Right atrium auricular region (tissue), 2 donors: ENCODE data around the gene SFXN1. TPM values are rescaled to one million over a fixed set of nuclear protein-coding genes. Genes with fewer than 3 reads are reported as not detected.

Experiments used
- DNase-seq: peaks from one replicate; pipeline ENCODE4 v3.0.0-alpha.2; 2019; ENCODE audit warnings: low spot score
- H3K27ac ChIP-seq, 2 donors: fragments of 200-600 bp; sonication (generic); 1 replicate in 1 of 2; 2 replicates in 1 of 2; pipeline ENCODE4 v1.5.1; 2016 to 2019
- H3K27me3 ChIP-seq, 2 donors: fragments of 200-600 bp; sonication (generic); one replicate each; pipeline versions ENCODE4 v1.5.1 to v1.6.0; 2017 to 2019
- H3K36me3 ChIP-seq: fragments of 200-600 bp; sonication (generic); one replicate; pipeline ENCODE4 v1.5.1; 2016
- H3K4me1 ChIP-seq, 2 donors: fragments of 200-600 bp; sonication (generic); one replicate each; pipeline versions ENCODE4 v1.5.1 to v1.6.0; 2017 to 2019
- H3K4me3 ChIP-seq, 2 donors: fragments of 200-600 bp; sonication (generic); 1 replicate in 1 of 2; 2 replicates in 1 of 2; pipeline ENCODE4 v1.5.1; 2017 to 2019; ENCODE audit warnings: mild to moderate bottlenecking in 1 of 2, moderate library complexity in 1 of 2
- H3K9me3 ChIP-seq, 2 donors: fragments of 200-600 bp; sonication (generic); one replicate each; pipeline ENCODE4 v1.5.1; 2019
- CTCF ChIP-seq, 2 donors: fragments of 200-600 bp; sonication (generic); IDR thresholded peaks; one replicate each; pipeline ENCODE4 v1.5.1; 2019; ENCODE audit warnings: antibody characterized with exemption in 2 of 2
- total RNA-seq, 2 donors: library from RNA; depleted of rRNA; stranded (reverse); fragments of >200 nt; gene quantifications; one replicate each; pipeline ENCODE4 v1.1.0, GENCODE V29; 2016

Gene SFXN1
- total RNA-seq, 2 donors from 2014 or later = 23.3 to 33.0 TPM

DNA sequence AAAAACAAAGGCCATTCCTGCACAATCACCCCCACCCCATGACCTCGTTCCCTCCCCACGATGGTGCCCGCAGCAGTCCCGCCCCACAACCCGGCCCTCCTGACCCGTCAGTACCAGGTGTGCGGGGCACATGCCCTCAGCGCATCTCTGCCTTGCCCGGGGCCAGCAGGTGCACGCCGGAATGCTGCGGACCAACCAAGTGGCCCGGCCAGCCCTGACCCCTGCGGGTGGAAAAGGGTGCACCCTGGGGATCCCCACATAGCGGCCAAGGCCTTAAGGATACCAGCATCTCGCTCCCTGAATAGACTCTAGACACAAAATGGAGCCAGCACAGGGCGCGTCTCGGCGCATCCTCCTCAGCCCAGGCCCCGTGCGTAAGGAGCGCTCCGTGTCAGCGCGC is 6.0 kb downstream of the SFXN1 start:
- H3K36me3 ChIP-seq = no peaks in the 10 kb centered on the region
- no peak for DNase-seq
- H3K4me1 ChIP-seq = peaks cover 0 to 10% of the 10 kb centered on the region in 2 donors
- H3K27ac ChIP-seq = no peak overlapping the region
- H3K4me3 ChIP-seq = no peak overlapping the region
- H3K27me3 ChIP-seq = no peaks in the 10 kb centered on the region
- no peak for TF ChIP-seq CTCF (IDR thresholded peaks at IDR 0.05)
- no peaks in the 10 kb centered on the region for H3K9me3 ChIP-seq

DNA sequence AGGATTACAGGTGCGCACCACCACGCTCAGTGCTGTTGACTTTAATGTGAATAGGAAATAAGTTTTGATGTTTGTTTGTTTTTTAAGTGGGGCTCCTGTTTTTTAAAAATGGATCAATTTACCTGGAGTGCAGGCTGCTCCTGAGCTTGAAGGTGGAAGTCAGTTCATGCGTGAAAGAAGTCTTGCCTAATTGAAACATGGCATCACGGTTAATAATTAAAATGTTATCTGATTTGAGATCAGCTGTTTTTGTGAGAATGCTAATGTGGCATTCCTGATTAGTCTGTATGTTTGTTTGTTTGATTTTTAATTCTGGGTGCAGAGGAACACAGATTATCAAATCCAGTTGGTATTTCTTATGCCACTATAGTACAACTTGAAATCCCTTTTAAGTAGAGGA is 6.5 kb downstream of the SFXN1 start:
- no peak overlapping the region for H3K27ac ChIP-seq
- no peak overlapping the region for H3K4me3 ChIP-seq

DNA sequence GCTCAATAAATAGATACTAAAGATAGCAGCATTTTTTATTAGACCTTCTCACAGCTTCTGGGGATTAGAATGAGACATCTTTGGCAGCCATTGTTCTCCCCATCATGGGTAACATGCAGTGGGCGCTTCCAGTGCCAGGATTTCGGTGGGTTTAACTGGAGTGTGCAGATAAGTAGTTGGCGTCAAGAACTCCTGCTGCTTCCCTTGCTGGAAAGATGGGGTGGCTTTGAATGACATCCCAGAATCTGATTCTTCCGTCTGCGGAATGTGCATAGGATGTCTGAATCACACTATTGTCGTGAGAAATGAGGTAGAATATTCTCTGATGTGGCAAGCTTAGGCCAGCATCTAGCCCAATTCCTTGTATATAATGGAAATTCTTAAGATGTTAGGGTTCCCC is 7.3 kb downstream of the SFXN1 start:
- Histone ChIP-seq H3K4me3 (no peak overlapping the region), H3K9me3 (no peaks in the 10 kb centered on the region), H3K27me3 (no peaks in the 10 kb centered on the region), H3K4me1 (peaks cover 0 to 3% of the 10 kb centered on the region in 2 donors), H3K27ac (no peak overlapping the region), H3K36me3 (no peaks in the 10 kb centered on the region)
- no peak for TF ChIP-seq CTCF (IDR thresholded peaks at IDR 0.05)
- no peak for DNase-seq

More for the DNA sequence above, 6.5 kb downstream of the SFXN1 start:
- no peaks in the 10 kb centered on the region for H3K9me3 ChIP-seq
- no peak for TF ChIP-seq CTCF (IDR thresholded peaks at IDR 0.05)
- H3K27me3 ChIP-seq = no peaks in the 10 kb centered on the region
- peaks cover 0 to 5% of the 10 kb centered on the region in 2 donors for H3K4me1 ChIP-seq
- no peaks in the 10 kb centered on the region for H3K36me3 ChIP-seq
- DNase-seq = no peak

DNA sequence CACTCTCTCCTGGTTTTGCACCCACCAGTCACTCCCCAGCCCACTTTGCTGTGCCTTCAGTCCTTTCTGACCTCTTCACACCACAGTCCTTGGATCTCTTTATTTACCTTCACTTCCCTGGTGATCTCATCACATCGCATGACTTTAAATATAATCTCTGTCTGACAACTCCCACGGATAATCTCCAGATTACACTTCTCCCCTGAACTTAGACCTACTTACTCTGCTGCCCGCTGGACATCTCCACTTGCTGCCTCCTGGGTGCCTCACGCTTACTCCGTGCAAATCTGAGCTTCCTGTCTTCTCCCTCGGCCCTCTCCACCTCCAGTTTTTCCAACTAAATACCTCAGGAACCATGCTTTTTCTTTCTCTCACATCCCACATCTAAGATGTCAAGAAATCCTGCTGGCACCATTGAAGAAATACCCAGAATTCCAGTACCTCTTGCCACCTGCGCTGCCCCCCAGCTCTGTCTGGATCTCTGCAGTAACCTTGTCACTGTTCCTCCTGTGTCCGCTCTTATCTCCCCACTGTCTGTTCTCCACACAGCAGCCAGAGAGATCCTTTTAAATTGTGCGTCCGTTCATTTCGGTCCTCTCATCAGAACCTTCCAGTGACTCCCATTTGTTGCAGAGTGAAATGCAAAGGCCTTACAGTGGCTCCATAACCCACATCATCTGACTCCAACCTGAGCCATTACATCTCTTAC is 9.3 kb downstream of the SFXN1 start:
- H3K27ac ChIP-seq = no peak overlapping the region

DNA sequence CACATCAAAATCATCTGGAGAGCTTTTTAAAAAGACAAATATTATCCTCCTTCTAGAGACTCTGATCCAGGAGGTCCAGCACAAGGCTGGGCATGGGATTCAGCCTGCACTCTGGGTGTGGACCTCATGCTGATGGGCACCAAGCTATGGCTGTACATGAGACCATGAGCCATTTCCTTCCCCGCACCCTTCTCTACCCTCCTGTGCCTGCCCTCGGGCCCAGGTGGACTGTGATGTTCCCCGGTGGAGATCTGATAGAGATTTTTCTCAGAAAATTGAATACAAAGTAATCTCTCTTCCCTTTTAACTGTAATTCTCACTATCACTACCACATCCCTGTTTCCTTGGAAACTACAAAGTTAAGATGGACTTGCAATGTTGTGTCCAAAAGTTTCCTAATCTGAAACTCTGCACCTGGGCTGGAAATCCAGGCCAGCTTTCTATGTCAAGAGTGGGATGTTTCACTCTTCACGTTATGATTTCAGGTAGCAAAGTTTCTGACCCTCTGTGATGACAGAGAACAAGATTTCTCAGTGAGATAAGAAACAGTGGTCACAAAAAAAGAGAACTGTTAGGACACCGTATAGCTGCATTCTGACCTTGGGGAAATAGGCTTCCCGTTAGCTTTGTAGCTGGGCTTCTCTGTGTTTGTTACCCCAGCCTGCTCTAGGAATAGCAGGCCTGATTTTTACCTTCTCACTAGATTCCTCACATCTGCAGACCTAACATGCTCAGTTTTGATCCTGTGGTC is 11.5 kb downstream of the SFXN1 start:
- Histone ChIP-seq H3K4me3 (no peak overlapping the region), H3K36me3 (peaks cover 30% of the 10 kb centered on the region), H3K27me3 (no peaks in the 10 kb centered on the region), H3K4me1 (peaks cover 0 to 3% of the 10 kb centered on the region in 2 donors), H3K9me3 (no peaks in the 10 kb centered on the region), H3K27ac (no peak overlapping the region)
- TF ChIP-seq CTCF (IDR thresholded peaks at IDR 0.05) = no peak
- no peak for DNase-seq

More for the DNA sequence above, 9.3 kb downstream of the SFXN1 start:
- H3K36me3 ChIP-seq = peaks cover 8% of the 10 kb centered on the region
- no peaks in the 10 kb centered on the region for H3K27me3 ChIP-seq
- no peaks in the 10 kb centered on the region for H3K9me3 ChIP-seq
- peaks cover 0 to 3% of the 10 kb centered on the region in 2 donors for H3K4me1 ChIP-seq
- TF ChIP-seq CTCF (IDR thresholded peaks at IDR 0.05) = no peak
- no peak for DNase-seq
- no peak overlapping the region for H3K4me3 ChIP-seq
